AG04450 (cell line): ENCODE results near the gene KIAA1549. TPM values are rescaled to one million over a fixed set of nuclear protein-coding genes. Genes with fewer than 3 reads are reported as not detected.

ENCODE experiments used
- CTCF ChIA-PET: fragments of 300-600, 350-600 bp; formaldehyde crosslinking; extraction: SDS; loops from one replicate; lab custom pipeline; 2022; ENCODE audit warnings: antibody characterized with exemption, inconsistent platforms; lab: Charles Lee
- POLR2A ChIA-PET: fragments of 350-600 bp; formaldehyde crosslinking; extraction: SDS; loops from one replicate; lab custom pipeline; 2021; ENCODE audit warnings: antibody characterized with exemption, inconsistent platforms; lab: Yijun Ruan, JAX
- DNase-seq: peaks from one replicate; pipeline ENCODE4 v3.0.0-alpha.2; 2011; ENCODE audit warnings: low read depth, low spot score
- H3K27ac ChIP-seq: one replicate; pipeline ENCODE4 v1.5.1; 2012; ENCODE audit warnings: low read depth, low read length, control low read depth
- H3K27me3 ChIP-seq: one replicate; pipeline ENCODE4 v1.6.0; 2012; ENCODE audit warnings: low read length; ENCODE audit not compliant: control insufficient read depth, insufficient read depth
- H3K4me3 ChIP-seq: 2 replicates; pipeline ENCODE4 v1.5.1; 2011; ENCODE audit warnings: mild to moderate bottlenecking, low read depth, low read length, control low read depth
- H3K9me3 ChIP-seq: 2 replicates; pipeline ENCODE4 v1.5.1; 2012; ENCODE audit warnings: low read length; ENCODE audit not compliant: control insufficient read depth, insufficient read depth
- CTCF ChIP-seq: IDR thresholded peaks from 2 replicates; pipeline ENCODE4 v1.5.1; 2011; ENCODE audit warnings: low read depth, low read length, control low read depth, inconsistent platforms
- polyA plus RNA-seq: library from polyadenylated mRNA; depleted of rRNA; stranded (reverse); fragments of >200 nt; gene quantifications from 2 replicates; pipeline ENCODE4 v1.2.3, GENCODE V29; 2011

KIAA1549 gene
- polyA plus RNA-seq, 1 experiment: 2.9 TPM

GRCh38 chr7:138907201-138907847 lies 73.9 kb downstream of the KIAA1549 start:
- TF ChIP-seq CTCF: no peak
- DNase-seq: no peak
- H3K27me3 ChIP-seq: no peaks in the 10 kb centered on the region
- ChIA-PET CTCF (interaction anchor here (0.8 to 2.4 kb wide), 4 partner anchors 19 to 168 kb away, joined by 3 to 6 read pairs (median 4); no protein-coding TSS in a partner anchor), POLR2A (no interaction called here)
- H3K4me3 ChIP-seq: no peak overlapping the region
- H3K27ac ChIP-seq: no peak overlapping the region
- H3K9me3 ChIP-seq: no peaks in the 10 kb centered on the region

GRCh38 chr7:138903859-138904435 lies 77.2 kb downstream of the KIAA1549 start:
- TF ChIP-seq CTCF: no peak
- ChIA-PET CTCF (no interaction called here), POLR2A (no interaction called here)
- Histone ChIP-seq H3K27ac (no peak overlapping the region), H3K27me3 (no peaks in the 10 kb centered on the region), H3K4me3 (no peak overlapping the region), H3K9me3 (no peaks in the 10 kb centered on the region)
- DNase-seq: no peak

DNA sequence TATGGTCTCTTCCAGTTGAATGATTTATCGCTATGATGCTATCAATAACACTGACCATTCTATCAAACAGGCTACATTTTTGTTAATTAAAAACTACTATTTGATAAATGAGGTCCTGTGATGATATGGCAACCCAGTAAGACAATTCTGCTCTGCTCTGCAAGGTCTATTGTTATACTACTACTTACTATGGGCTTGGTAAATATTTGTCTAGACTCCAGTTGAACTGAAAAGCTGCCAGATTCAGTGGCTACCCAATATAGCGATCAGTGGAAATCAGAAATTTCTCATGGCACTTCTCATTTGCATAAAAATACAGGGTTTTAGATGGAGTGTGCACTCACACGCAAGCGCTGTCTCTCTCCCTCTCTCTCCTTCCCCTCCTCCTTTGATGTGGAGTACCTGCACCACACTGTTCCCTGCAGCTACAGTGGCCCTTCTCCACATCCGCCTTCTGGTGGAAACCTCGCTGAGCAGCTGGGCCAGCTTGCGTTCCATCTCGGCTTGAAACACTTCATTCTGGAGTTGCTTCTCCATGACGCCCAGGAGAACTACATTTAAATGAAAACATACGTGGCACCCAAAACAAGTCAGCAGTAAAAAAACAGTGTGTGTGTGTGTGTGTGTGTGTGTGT lies 77.9 kb downstream of the KIAA1549 start:
- Histone ChIP-seq H3K27ac (no peak overlapping the region), H3K9me3 (no peaks in the 10 kb centered on the region), H3K27me3 (no peaks in the 10 kb centered on the region), H3K4me3 (no peak overlapping the region)
- no peak for DNase-seq
- POLR2A ChIA-PET: interaction anchor here (0.6 kb wide), 1 partner anchor 10 kb away, joined by 3 read pairs; no protein-coding TSS in a partner anchor
- CTCF ChIA-PET: interaction anchor here (1.4 kb wide), 1 partner anchor 17 kb away, joined by 3 read pairs; no protein-coding TSS in a partner anchor
- no peak for TF ChIP-seq CTCF

GRCh38 chr7:138902161-138902560 lies 79.0 kb downstream of the KIAA1549 start:
- no peak for TF ChIP-seq CTCF
- Histone ChIP-seq H3K27ac (no peak overlapping the region), H3K4me3 (no peak overlapping the region), H3K27me3 (no peaks in the 10 kb centered on the region), H3K9me3 (no peaks in the 10 kb centered on the region)
- ChIA-PET CTCF (interaction anchor here (1.4 kb wide), 1 partner anchor 16 kb away, joined by 3 read pairs; no protein-coding TSS in a partner anchor), POLR2A (no interaction called here)
- no peak for DNase-seq
